Hippocampal formation (tissue), 2 donors: ENCODE data around the gene USO1.
"Not testable (repeated sequence)": the region's sequence is repeated elsewhere in the genome, so short reads cannot be mapped to it uniquely, and the experiment has no call there.

ENCODE experiments used
- DNase-seq, 2 donors: peaks; one replicate each; lab custom pipeline; 2025; lab: John Stamatoyannopoulos, UW

The USO1 gene

GRCh38 chr4:75752637-75753036 is 28.3 kb downstream of the USO1 start:
- DNase-seq: no peak

DNA sequence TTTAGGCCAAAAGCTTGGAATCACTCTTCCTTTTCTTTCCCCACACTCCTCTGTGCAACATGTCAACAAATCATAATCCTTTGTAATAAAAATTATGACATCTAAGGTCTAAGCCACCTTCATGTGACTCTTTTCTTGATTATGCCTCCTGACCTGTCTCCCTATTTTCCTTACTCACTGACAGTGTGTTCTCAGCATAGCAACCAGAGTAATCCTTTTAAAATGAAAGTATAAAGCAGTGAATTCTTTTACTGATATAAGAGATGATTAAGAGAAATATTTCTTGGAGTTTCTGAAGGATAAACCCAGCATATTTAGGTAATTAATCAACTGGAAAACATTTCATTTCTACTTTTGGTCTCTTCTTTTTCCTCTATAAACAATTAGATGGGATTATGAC is 44.7 kb downstream of the USO1 start:
- DNase-seq: no peak

GRCh38 chr4:75771607-75772006 is 47.2 kb downstream of the USO1 start:
- no peak for DNase-seq

GRCh38 chr4:75777589-75777988 is 53.2 kb downstream of the USO1 start:
- DNase-seq: no peak

- no peak for DNase-seq
Observed at GRCh38 chr4:75779105-75779757, 54.9 kb downstream of the USO1 start.

- no peak for DNase-seq
Observed at GRCh38 chr4:75781305-75781704, 56.9 kb downstream of the USO1 start.

GRCh38 chr4:75786526-75786925 is 62.1 kb downstream of the USO1 start:
- DNase-seq: no peak

DNA sequence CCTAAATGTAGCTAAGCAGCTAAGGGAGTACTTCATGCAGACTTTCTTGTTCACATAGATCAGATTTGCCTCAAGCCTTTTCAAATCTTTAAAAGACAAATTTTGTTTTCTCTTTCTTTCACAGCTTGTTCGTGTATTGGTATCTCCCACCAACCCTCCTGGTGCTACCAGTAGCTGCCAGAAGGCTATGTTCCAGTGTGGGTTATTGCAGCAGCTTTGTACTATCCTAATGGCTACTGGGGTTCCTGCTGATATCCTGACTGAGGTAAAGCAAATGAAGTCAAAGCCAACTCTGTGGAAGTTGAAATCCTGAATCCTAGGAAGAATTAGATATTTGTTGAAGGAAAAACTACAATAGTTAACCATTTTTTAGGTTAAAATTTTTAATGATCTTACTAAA is 62.6 kb downstream of the USO1 start:
- no peak for DNase-seq

DNA sequence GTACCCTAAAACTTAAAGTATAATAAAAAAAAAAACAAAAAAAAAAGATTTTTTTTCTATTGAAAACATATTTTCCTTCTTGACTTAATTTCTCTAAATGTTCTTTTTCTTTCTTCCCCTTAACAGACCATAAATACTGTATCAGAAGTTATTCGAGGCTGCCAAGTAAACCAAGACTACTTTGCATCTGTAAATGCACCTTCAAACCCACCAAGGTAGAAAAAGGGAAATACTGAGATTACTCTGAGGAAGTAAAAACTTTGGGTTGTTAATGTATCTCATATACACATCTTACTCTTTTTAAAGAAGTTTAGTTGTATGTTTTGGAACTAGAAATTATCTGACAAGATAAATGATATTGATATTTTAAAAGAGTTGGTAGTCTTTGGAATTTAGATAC is 65.6 kb downstream of the USO1 start:
- no peak for DNase-seq

- DNase-seq: no peak
Observed at GRCh38 chr4:75800972-75801371, 76.6 kb downstream of the USO1 start.

GRCh38 chr4:75806035-75806434 is 81.7 kb downstream of the USO1 start:
- not testable (repeated sequence) for DNase-seq

- DNase-seq: no peak
Observed at GRCh38 chr4:75817901-75818300, 93.5 kb downstream of the USO1 start.

DNA sequence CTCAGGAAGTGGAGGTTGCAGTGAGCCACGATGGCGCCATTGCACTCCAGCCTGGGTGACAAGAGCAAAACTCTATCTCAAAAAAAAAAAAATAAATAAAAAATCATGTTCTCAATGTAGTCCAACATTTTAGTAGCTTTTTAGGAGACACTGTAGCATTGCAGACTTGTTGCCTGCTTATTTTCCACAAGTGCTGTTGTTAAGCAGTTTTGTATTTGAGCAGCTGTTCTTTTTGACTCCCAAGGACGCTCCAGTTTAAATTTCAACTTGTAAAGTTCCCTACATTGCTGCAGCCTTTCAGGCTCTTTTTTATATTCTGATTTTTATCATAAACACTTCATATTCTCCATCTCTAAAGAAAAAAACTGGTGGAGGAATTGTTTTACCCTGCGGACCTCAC is 94.7 kb downstream of the USO1 start:
- DNase-seq: no peak

- no peak for DNase-seq
Observed at GRCh38 chr4:75820197-75820596, 95.8 kb downstream of the USO1 start.

DNA sequence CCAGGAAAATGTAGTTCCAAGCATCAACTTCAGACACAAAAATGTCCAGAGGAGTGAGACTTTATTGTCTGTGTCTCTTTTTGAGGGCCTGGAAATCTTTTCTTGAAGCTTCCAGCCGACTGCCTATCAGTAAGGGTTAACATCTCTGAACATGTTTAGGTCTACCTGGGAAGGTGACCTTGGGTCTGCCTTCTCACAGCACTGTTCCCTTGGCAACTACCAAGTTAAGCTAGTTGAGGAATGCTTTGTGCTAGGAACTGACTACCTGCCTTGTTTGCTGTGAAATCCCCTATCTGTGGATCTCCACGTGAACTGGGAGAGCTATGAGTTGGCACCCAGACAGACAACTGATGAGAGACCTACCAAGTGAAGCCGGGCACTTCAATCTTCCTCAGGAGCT is 96.3 kb downstream of the USO1 start:
- DNase-seq: no peak

- no peak for DNase-seq
Observed at GRCh38 chr4:75821216-75821615, 96.8 kb downstream of the USO1 start.

- no peak for DNase-seq
Observed at GRCh38 chr4:75821966-75822365, 97.6 kb downstream of the USO1 start.

- no peak for DNase-seq
Observed at GRCh38 chr4:75822416-75822815, 98.0 kb downstream of the USO1 start.

DNA sequence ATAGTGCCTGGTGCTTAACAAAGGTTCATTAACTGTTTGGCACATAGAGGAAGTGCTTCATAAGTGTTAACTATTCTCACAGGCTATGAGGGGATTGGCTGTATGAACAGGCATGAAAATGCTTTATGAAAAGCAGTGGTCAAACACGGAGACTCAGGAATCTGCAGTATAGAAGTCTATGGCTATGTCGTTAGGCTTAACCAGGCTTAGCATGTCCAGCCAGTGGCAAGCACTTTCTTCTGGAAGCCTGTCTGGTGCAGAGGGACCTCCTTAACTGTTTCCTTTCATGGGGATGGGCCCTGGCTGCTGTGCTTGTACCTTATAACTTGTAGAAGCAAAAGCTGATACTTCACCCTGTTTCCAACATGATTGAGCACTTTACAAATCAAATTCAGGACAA is 99.4 kb downstream of the USO1 start:
- no peak for DNase-seq

GRCh38 chr4:75830906-75831305 is 106.5 kb downstream of the USO1 start:
- no peak for DNase-seq

DNA sequence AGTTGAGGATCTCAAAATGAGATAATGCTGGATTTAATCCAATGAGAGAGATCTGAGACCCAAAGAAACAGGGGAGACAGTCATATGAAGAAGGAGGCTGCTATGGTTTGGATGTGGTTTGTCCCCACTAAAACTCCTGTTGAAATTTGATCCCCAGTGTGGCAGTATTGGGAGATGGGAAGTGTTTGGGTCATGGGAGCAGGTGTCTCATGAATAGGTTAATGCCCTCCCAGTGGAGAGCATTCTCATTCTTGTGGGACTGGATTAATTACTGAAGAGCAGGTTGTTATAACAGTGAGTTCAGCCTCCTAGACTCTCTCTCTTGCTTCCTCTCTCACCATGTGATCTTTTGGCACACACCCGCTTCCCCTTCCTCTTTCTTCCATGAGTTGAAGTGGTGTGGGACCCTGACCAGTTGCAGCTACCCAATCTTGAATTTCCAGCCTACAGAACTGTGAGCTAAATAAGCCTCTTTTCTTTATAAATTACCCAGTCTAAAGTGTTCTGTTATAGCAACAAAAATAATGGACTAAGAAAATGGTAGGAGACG is 107.6 kb downstream of the USO1 start:
- DNase-seq: no peak

DNA sequence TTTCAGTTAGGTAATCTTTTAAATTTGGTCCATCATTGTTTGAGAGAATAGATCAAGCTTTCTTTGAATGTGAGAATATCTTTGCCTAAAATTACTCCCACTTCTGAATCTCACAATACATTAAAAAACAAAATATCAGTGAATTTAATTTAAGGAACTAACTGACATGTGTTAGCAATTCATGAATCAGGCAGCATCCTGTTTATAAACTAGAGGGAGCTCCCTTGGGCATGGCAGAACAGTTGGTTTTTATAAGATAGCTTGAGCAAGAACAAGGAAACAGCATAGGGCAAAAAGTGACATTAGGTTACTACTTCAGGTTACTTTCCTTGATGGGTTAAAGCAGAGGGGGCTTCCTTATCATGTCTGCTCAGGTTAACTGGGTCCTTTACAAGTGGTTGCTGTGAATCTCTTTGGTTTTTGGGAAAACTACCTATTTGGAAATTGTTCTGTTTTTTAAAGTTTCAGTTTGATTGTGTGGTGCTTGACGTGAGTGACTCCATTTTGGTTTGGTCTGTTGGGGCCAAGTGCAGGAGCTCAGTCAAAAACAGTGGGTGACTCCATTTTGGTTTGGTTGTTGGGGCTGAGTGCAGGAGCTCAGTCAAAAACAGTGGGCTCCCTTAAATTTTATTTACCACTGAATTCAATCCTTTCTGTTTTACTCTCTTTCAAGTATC is 109.9 kb downstream of the USO1 start:
- no peak for DNase-seq

- no peak for DNase-seq
Observed at GRCh38 chr4:75834772-75835154, 110.4 kb downstream of the USO1 start.
